GM19467 (cell line): Measurements from ENCODE around the gene RAD54L2.
"Not testable (repeated sequence)": the region's sequence is repeated elsewhere in the genome, so short reads cannot be mapped to it uniquely, and the experiment has no call there.

Source experiments
- ATAC-seq: cut with Tn5 transposase; IDR thresholded peaks from one replicate; pipeline ENCODE4 v1.9.1; 2021; ENCODE audit warnings: mild to moderate bottlenecking, moderate library complexity; ENCODE audit not compliant: unreplicated experiment

Gene RAD54L2

GRCh38 chr3:51542596-51542995, 4.1 kb downstream of the RAD54L2 start:
- not testable (repeated sequence) for ATAC-seq

- no peak for ATAC-seq
These were observed 5.7 kb downstream of the RAD54L2 start for GRCh38 chr3:51544011-51544775.

GRCh38 chr3:51547274-51547673, 8.8 kb downstream of the RAD54L2 start:
- ATAC-seq = no peak

GRCh38 chr3:51549311-51549710, 10.8 kb downstream of the RAD54L2 start:
- no peak for ATAC-seq

GRCh38 chr3:51550080-51550819, 11.7 kb downstream of the RAD54L2 start:
- no peak for ATAC-seq

GRCh38 chr3:51557993-51558392, 19.5 kb downstream of the RAD54L2 start:
- no peak for ATAC-seq

- no peak for ATAC-seq
These were observed 20.9 kb downstream of the RAD54L2 start for GRCh38 chr3:51559411-51559888.

GRCh38 chr3:51559961-51560360, 21.4 kb downstream of the RAD54L2 start:
- ATAC-seq = no peak

- ATAC-seq = not testable (repeated sequence)
These were observed 23.9 kb downstream of the RAD54L2 start for GRCh38 chr3:51562403-51562802.

GRCh38 chr3:51568036-51568435, 29.5 kb downstream of the RAD54L2 start:
- no peak for ATAC-seq

GRCh38 chr3:51568996-51569395, 30.5 kb downstream of the RAD54L2 start:
- ATAC-seq = no peak

GRCh38 chr3:51578238-51578637, 39.7 kb downstream of the RAD54L2 start:
- ATAC-seq = no peak

- no peak for ATAC-seq
These were observed 41.9 kb downstream of the RAD54L2 start for GRCh38 chr3:51580418-51580817.

GRCh38 chr3:51581524-51581923, 43.0 kb downstream of the RAD54L2 start:
- no peak for ATAC-seq

GRCh38 chr3:51585197-51585596, 46.7 kb downstream of the RAD54L2 start:
- ATAC-seq = no peak

GRCh38 chr3:51585871-51586270, 47.4 kb downstream of the RAD54L2 start:
- no peak for ATAC-seq
